NCI-H128 (cell line): ENCODE data around the gene RUVBL2.
A peak's percentile ranks its signal among the peaks of the same experiment; 100 is the strongest.
"Not testable (repeated sequence)": the region's sequence is repeated elsewhere in the genome, so short reads cannot be mapped to it uniquely, and the experiment has no call there.

Experiments used
- DNase-seq: peaks from one replicate; lab custom pipeline; 2025; ENCODE audit not compliant: unreplicated experiment; lab: John Stamatoyannopoulos, UW

Gene RUVBL2

GRCh38 chr19:49038557-49039276, 45.0 kb downstream of the RUVBL2 start:
- DNase-seq: not testable (repeated sequence)

GRCh38 chr19:49039736-49040135, 46.0 kb downstream of the RUVBL2 start:
- DNase-seq: not testable (repeated sequence)

- no peak for DNase-seq
Observed at GRCh38 chr19:49042177-49042576, 48.5 kb downstream of the RUVBL2 start.

- DNase-seq: not testable (repeated sequence)
Observed at GRCh38 chr19:49042666-49043065, 49.0 kb downstream of the RUVBL2 start.

GRCh38 chr19:49043548-49043947, 49.9 kb downstream of the RUVBL2 start, which contains the start of gene CGB5:
Gene CGB5 (plus strand): TSS chr19:49043848. CDS start chr19:49044210, 362 bp downstream.
- DNase-seq: not testable (repeated sequence)

- DNase-seq: not testable (repeated sequence)
Observed at GRCh38 chr19:49049011-49049410, 55.3 kb downstream of the RUVBL2 start, which contains the start of gene CGB8. Gene CGB8 (minus strand): TSS chr19:49049111. CDS start chr19:49048739, 372 bp downstream.

DNA sequence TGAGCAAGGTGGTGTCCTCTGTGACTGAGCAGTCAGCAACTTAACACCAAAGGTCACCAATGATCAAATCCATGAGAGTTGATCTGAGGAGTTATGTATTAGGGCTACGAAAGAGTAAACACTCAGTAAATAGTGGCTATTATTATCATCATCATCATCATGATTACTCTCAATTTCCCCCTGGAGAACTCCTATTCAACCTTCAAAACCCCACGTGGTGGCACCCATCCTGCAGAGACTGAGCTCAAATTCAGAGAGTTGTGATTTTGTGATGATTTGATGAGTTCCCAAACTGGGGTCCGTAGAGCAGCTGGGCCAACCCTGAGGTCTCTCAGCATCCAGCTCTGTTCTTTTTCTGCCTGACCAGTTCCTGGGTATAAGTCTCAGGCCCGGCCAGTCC, 56.1 kb downstream of the RUVBL2 start:
- DNase-seq: not testable (repeated sequence)

DNA sequence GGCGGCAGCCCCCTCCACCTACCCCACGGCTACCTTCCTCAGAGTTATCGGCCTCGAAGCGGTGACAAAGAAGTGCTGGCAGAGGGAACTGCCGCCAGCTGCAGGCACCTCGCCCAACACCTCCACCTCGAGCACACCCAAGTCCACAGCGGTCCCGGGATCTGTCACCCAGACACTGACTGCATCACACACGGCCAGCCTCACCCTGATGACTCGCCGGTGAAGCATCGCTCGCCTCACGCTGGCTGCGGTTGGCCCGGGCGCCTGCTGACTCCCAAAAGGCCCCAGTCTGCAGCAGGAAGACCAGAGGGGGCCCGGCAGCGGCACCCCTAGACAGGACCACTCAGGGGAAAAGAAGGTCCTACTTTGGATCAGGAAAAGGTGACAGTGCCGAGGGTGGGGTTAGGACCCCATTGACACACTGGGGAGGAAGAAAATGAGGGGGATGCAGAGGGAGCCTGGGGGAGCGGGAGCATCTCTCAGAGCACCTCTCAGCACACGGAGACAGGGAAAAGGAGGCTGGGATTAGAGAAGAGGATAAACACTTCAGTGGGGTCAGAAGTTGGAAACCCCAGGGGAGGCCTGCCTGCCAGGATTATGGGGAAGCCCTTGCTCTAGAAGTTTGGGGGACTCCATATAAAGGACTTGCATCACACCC, 56.8 kb downstream of the RUVBL2 start:
- not testable (repeated sequence) for DNase-seq

DNA sequence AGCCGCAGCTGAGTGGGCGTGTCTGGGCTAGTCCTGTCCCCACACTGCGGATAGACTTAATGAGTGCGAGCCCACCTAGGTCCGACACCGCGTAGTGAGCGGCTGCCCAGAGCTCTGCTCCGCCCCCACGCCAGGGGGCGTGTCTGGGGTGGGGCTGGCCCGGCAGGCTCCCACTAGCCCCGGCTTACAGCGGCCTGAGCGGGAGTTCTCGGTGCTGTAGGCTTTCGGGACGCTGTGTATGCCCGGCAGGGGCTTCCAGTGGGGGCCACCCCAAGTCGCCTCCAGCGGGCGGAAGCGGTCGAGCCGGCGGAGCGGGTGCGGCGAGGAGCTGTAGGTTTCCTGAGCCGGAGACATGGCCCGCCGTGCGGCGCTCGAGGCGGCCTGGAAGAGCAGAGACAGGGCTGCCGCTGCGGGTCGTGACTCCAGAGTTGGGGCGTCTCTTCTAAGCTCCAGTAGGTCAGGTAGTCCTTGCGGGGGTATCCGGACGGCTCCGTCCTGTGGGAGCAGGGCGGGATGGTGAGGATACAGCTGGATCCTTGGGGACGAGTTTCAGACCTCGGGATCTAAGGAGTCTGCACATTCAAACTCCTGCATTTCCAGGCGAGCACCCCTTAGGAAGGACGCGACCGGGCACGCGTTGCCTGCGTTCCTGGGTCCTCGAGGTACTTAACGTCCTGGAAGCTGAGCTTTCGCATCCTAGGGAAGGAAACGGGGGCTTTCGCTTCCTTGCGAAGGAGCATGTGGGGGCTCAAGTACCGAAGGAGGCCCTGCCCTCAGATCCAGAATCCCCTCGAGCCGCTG, 62.6 kb downstream of the RUVBL2 start:
- DNase-seq: no peak

DNA sequence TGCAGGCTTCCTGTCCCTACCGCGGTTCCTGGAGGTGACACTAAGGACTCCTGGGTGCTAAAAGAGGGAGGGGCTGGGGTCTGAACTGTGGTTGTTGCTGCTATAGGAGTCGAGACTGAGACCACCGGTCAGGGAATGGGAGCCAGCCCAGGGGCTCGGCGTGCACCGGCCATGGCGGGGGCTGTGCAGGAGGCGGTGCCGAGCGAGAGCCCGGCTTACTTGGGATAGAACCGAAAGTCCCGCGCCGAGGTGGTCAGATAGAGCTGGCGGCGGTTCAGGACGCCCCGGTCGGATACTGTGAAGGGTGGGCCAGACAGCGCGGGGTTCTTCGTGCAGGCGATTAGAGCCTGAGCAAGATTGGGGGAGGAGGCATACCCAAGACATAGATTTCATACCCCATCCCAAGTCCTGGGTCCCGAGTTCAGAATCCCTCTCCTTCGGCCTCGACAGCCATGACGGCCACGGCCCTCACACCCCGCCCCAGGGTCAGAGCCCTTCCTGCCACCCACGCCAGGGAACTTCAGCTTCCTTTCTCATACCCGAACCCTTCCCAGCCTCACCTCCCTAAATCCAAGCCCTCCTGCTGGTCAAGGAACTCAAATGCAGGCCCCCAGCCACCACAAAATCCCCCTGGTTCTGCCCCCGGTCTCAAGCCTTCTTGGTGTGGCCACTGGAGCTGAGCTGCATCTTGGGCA, 63.4 kb downstream of the RUVBL2 start:
- DNase-seq: not testable (repeated sequence)

DNA sequence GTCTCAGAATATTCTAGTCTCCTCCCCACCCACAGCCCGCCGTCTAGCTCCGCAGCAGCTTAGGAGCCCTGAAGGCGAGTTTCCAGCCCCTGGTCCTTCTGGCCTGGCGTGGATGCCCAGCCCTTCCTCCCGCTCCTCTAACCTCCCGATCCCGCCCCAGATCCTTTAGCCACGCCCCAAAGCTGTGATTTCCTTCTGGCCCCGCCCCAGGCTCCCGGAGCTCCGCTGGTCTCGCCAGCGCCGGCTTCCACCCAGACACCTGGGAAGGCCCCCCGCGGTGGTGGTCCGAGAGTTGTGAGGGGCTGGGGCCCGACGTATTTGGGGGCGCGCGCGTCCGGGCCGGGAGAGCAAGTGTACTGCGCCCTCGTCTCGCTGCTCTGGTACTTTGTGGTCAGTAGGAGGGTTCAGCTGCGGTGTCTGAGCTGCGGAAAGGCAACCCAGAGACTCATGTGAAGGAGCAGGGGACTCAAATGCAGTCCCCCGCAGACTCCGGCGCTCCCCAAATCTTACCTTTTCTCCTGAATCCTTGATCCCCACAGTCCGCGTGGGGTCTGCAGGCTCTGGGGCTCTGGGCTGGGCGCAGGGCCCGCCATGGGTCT, 64.0 kb downstream of the RUVBL2 start, which contains the start of gene CGB7:
Gene CGB7 (minus strand): TSS at position 114 of the 599 bp plus-strand sequence. CDS start 2,374 bp downstream, outside the sequence.
- peak; percentile 45 for DNase-seq

DNA sequence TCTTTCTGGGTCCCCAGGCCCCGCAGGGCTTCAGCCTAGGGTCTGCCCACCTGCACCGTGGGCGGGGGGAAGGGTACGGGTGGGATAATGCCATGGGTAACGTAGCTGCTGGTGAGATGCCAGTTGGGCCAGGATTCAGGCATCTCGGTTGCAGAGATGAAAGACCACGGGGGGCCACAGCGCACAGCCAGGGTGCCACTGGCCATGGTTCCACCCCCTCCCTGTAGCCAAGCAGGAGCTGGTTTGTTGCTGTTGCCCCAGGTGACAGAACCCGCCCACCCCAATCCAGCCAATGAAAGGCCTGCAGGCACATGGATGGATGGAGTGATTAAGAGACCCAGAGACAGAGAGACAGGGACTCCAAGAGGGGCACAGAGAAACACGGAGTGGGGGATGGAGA, 64.9 kb downstream of the RUVBL2 start:
- no peak for DNase-seq

GRCh38 chr19:49059053-49059452, 65.4 kb downstream of the RUVBL2 start:
- no peak for DNase-seq

DNA sequence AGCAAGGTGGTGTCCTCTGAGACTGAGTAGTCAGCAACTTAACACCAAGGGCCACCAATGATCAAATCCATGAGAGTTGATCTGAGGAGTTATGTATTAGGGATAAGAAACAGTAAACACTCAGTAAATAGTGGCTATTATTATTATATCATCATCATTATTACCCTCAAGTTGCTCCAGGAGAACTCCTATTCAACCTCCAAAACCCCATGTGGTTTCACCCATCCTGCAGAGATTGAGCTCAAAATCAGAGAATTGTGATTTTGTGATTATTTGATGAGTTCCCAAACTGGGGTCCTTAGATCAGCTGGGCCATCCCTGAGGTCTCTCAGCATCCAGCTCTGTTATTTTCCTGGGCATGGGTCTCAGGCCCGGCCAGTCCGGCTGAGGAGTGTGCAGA, 67.3 kb downstream of the RUVBL2 start:
- DNase-seq: no peak

DNA sequence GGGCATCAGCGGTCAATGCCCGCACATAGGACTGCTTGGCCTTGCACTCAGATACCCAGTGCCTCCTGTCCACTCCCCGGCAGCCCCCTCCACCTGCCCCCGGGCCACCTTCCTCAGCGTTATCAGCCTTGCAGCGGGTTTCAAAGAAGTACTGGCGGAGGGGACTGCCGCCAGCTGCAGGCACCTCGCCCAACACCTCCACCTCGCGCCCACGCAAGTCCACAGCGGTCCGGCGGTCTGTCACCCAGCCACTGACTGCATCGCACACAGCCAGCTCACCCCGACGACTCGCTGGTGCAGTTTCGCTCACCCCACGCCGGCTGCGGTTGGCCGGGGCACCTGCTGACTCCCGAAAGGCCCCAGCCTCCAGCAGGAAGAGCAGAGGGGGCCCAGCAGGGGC, 67.8 kb downstream of the RUVBL2 start:
- no peak for DNase-seq

DNA sequence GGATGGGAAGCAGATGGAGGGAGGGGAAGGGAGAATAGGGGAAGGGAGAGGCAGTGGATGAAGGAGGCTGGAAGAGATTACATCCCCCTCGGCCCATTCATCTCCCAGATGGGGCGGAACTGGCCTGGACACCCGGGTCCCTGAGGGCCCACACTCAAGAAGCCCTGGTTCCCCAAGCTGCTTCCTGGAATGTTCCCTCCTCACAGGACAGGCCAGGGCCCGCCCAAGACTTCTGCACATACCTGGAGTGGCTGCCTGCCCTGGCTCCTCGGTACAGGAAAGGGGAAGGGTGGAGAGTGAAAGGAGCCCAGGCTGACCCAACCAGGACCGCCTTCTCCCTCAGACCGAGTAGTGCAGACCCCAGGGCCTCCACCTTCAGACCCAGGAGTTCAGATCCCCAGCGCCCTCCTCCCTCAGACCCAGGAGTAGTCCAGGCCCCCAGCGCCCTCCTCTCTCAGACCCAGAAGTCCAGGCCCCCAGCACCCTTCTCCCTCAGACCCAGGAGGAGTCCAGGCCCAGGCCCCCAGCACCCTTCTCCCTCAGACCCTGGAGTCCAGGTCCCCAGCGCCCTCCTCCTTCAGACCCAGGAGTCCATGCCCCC, 70.4 kb downstream of the RUVBL2 start:
- no peak for DNase-seq

GRCh38 chr19:49064768-49065611, 71.3 kb downstream of the RUVBL2 start, which contains the start of gene NTF4:
Gene NTF4 (minus strand): TSS chr19:49064818. CDS start chr19:49061997, 2,821 bp downstream.
- DNase-seq: no peak
